Measurements from ENCODE around the gene MRRF.

DNA sequence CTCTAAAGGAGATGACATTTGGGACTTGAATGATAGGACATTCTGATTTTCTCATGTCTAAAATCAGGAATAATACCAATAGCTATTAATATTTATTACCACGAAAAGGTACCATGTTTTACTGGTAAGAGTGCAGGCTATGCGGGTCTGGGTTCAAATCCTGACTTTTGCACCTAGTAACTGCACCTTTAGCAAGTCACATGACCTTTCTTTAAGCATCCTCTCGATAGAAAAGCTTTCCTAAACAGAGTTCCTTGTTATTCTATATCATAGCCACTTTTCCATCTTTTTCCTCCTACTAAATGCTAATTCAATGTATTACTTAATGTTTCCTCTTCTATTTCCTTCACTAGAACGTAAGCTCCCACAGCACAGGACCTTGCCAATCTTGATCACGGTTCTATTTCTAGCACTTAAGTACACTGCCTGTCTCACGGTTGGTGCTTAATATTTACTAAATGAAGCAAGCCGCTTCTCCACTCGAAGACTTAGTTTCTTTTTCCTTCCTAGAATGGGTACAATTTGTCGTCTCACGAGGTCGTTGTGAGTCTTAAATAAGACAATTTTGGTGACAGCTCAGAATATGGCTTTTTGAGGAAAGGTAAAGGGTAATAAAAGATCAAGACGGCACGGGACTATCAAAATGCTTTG, 858 bp upstream of the MRRF start:
- no peak for TF ChIP-seq POLR2A (IDR thresholded peaks at IDR 0.05)
- TF ChIP-seq, protein P1, sequence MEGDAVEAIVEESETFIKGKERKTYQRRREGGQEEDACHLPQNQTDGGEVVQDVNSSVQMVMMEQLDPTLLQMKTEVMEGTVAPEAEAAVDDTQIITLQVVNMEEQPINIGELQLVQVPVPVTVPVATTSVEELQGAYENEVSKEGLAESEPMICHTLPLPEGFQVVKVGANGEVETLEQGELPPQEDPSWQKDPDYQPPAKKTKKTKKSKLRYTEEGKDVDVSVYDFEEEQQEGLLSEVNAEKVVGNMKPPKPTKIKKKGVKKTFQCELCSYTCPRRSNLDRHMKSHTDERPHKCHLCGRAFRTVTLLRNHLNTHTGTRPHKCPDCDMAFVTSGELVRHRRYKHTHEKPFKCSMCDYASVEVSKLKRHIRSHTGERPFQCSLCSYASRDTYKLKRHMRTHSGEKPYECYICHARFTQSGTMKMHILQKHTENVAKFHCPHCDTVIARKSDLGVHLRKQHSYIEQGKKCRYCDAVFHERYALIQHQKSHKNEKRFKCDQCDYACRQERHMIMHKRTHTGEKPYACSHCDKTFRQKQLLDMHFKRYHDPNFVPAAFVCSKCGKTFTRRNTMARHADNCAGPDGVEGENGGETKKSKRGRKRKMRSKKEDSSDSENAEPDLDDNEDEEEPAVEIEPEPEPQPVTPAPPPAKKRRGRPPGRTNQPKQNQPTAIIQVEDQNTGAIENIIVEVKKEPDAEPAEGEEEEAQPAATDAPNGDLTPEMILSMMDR (IDR thresholded peaks at IDR 0.05): no peak
- no peak for TF ChIP-seq POLR2AphosphoS5 (IDR thresholded peaks at IDR 0.05; ENCODE audit: insufficient read depth in 1 of 2, low read depth in 1 of 2)

All from vagina (tissue), 2 donors.